ENCODE data around the gene EVI2A.

- TF ChIP-seq POLR2A (IDR thresholded peaks at IDR 0.05; ENCODE audit: low read length) (no peak), GATA1 (IDR thresholded peaks at IDR 0.05; ENCODE audit: low read depth, low read length) (no peak)
Measured at GRCh38 chr17:31269578-31269983, 51.8 kb downstream of the EVI2A start.

All from erythroblast (primary cell).